Stimulated activated CD4-positive, alpha-beta T cell treated with anti-CD3 and anti-CD28 coated beads, Interleukin-1b, Interleukin-23, amount 100 ng/mL, for 1 hour (primary cell): Measurements from ENCODE around the gene FAM20A.
"Not testable (repeated sequence)": the region's sequence is repeated elsewhere in the genome, so short reads cannot be mapped to it uniquely, and the experiment has no call there.

Source experiments
- DNase-seq, 2 donors: peaks; one replicate each; pipeline ENCODE4 v3.0.0-alpha.2; 2020; ENCODE audit warnings: low read depth in 2 of 2

Gene FAM20A

DNA sequence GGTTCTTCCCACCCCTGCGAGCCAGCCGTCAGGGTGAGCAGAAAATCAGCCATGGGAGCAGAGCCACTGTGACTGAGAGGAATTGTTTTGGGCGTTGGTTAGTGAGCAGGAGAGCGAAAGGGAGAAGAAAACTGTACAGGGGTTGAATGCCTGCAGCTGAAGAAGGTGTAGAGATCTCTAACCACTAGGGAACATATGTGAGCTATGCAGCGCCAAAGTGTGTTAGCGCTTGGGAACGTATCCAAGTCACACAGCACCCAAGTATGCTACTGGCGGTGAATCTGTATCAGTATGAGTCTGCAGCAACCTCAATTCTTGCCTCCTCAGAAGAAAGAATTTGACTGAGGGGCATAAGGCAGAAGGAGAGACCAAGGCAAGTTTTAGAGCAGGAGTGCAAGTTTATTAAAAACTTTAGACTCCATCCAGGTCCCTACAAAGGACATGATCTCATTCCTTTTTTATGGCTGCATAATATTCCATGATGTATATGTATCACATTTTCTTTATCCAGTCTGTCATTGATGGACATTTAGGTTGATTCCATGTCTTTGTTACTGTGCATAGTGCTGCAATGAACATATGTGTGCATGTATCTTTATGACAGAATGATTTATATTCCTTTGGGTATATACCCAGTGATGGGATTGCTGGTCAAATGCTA is 108.6 kb downstream of the FAM20A start:
- DNase-seq: not testable (repeated sequence)

DNA sequence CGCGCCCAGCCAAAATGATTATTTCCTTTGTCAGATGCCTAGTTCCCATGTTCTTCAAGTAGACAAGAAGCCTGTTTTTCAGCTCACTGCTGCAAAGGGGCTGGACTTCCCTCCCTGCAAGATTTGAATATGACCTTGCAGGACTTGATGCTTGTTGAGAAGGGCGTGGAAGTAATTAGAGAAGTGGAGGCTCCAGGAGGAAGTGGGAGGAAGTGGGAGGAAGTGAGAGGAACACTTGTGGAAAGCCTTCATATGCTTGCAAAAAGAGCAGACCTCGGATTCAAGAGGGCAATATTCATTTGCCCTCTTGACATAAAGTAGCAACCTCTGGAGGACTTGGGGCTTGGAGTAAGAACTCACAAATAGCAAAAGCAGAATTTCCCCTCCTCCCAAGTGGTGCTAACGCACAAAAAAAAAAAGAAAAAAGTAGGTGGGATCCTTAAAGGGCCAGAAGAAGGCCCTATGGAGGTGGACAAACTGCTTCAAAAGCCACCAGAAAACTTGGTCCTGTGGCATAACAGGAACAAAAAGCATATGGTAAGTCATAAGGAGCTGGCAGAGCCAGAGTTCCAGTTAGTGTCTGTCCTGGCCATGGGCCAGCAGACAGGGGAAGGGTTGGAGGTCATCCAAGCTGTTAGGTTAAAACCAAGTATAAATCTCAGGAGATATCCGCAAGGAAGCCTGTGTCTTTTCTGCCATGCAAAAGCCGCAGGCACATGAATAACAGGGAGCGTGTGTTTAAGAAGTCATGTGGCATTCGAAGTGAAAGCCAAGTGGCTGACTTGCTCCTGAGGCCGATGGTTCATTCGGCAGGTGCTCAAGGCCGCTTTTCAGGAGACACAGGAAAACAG is 109.6 kb downstream of the FAM20A start:
- no peak for DNase-seq

DNA sequence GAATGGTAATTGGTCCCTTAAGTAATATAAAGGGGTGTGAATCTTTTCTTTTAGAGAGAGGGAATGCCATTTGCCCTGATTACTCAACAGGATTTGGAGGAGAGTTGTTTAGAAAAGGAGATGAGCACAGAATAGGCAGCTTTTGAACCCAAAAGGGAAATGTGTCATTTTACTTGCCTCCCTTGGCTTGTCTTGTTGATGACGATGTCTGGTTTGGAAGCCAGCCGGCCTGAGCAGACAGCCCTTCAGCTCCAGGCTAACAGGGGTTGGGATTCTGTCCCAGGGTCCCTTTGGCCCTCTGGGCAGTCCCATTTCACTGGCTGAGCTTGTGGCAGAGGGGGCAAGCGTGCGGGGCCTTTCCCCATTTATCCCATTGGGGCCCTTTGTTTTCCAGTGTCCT is 111.2 kb downstream of the FAM20A start:
- no peak for DNase-seq
